A673 (cell line): ENCODE results near the gene SNAPIN. TPM values are rescaled to one million over a fixed set of nuclear protein-coding genes. Genes with fewer than 3 reads are reported as not detected.

ENCODE experiments used
- BruUV-seq: library from RNA; stranded (reverse); fragments of 400-500 nt; replicated peaks from 2 replicates; lab custom pipeline; 2021; lab: Mats Ljungman, UMichigan
- CTCF ChIA-PET: fragments of 300-600 bp; sonication (Branson Sonifier 250); formaldehyde crosslinking; loops from one replicate; lab custom pipeline; 2022; ENCODE audit warnings: antibody characterized with exemption; lab: Charles Lee
- POLR2A ChIA-PET: fragments of 300-600 bp; sonication (Branson Sonifier 250); formaldehyde crosslinking; loops from one replicate; lab custom pipeline; 2022; ENCODE audit warnings: antibody characterized with exemption; ENCODE audit not compliant: low non-redundant PET; lab: Charles Lee
- DNase-seq: peaks from one replicate; pipeline ENCODE4 v3.0.0-alpha.2; 2015; ENCODE audit warnings: low spot score
- H3K27ac ChIP-seq: fragments of 200-600 bp; sonication (generic); 2 replicates; pipeline ENCODE4 v1.5.1; 2016; ENCODE audit warnings: mixed run types, low read depth, mild to moderate bottlenecking, mixed read lengths, antibody characterized with exemption, low read length; ENCODE audit not compliant: poor library complexity, severe bottlenecking
- H3K27me3 ChIP-seq: fragments of 200-600 bp; sonication (generic); replicated peaks from 2 replicates; pipeline ENCODE4 v1.6.1; 2017; ENCODE audit warnings: mixed run types, low read depth, mild to moderate bottlenecking, mixed read lengths, antibody characterized with exemption, low read length; ENCODE audit not compliant: insufficient read depth, poor library complexity
- H3K36me3 ChIP-seq: fragments of 200-600 bp; sonication (generic); 2 replicates; pipeline ENCODE4 v1.6.1; 2016; ENCODE audit warnings: mixed run types, mild to moderate bottlenecking, mixed read lengths, antibody characterized with exemption, low read length; ENCODE audit not compliant: insufficient read depth, poor library complexity, severe bottlenecking
- H3K4me1 ChIP-seq: fragments of 200-600 bp; sonication (generic); 2 replicates; pipeline ENCODE4 v1.6.1; 2017; ENCODE audit warnings: mixed run types, mild to moderate bottlenecking, mixed read lengths, antibody characterized with exemption, low read length; ENCODE audit not compliant: insufficient read depth, poor library complexity, severe bottlenecking
- H3K4me3 ChIP-seq: fragments of 200-600 bp; sonication (generic); 2 replicates; pipeline ENCODE4 v1.5.1; 2016; ENCODE audit warnings: low read depth, mixed run types, mild to moderate bottlenecking, mixed read lengths, low read length; ENCODE audit not compliant: poor library complexity, severe bottlenecking
- H3K9me3 ChIP-seq: fragments of 200-600 bp; sonication (generic); 2 replicates; pipeline ENCODE4 v1.6.1; 2016; ENCODE audit warnings: mixed run types, low read depth, mild to moderate bottlenecking, mixed read lengths, antibody characterized with exemption, low read length; ENCODE audit not compliant: poor library complexity, severe bottlenecking
- EZH2 ChIP-seq: fragments of 200-600 bp; sonication (generic); IDR thresholded peaks from 2 replicates; pipeline ENCODE4 v1.6.1; 2017; ENCODE audit warnings: borderline replicate concordance, low read depth, mild to moderate bottlenecking, mixed read lengths, antibody characterized with exemption, low read length; ENCODE audit not compliant: poor library complexity, severe bottlenecking
- intact Hi-C: fragments of 100-400 bp; cut with micrococcal nuclease; formaldehyde crosslinking; loops from one replicate; pipeline ENCODE4 v1.10.0; 2022; ENCODE audit not compliant: unreplicated experiment
- total RNA-seq: library from RNA; stranded (reverse); gene quantifications from 2 replicates; pipeline ENCODE4 v1.2.3, GENCODE V29; 2021
- TF ChIP-seq, protein P1 (sequence below): fragments of 300-800, 200-600 bp; sonication (generic); conservative IDR thresholded peaks from 2 replicates; pipeline ENCODE4 v1.5.1; 2017; ENCODE audit warnings: low read depth, mild to moderate bottlenecking, antibody characterized with exemption, low read length, moderate library complexity, mixed read lengths

SNAPIN gene
- total RNA-seq, 1 experiment from 2014 or later, result 47.4 TPM

DNA sequence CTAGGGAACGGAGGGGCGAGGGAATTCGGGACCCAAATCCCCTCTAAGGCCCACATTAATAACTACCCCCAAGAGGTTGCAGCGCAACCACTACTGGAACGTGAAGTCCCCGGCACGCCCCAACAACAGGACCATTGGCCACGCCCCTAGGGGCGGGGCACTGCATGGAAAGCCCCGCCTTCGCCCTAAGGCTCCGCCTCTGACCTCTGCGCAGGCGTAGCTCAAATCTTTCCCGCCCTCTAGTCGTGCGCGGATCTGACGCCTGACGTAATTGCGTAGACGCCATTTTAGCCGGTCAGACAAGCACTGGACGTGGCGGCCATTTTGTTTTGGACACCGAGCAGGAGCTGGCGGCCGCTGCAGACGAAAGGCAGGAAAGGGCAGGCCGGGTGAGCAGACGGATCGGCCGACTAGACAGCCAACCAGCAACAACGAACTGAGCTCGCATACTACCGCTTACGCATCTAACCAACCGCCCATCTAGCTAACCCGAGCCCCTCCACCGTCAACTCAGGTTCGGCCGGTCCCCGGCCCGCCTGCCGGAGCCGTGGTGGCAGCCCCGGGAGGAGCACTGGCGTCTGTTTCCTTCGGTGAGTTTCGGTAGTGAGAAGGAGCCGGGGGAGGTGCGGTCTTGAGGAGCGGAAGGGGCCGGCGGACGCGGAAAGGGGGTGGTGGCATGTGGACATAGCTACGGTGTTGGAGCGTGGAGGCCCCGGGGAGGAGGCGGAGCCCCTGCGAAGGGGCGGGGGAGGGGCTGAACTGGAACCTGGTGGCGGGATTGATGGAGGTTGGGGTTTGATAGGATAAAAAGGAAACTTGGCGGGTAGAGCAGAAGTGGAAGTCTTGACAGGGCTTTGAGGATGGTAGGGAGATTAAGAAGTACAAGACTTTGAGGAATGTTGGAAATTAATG is 24.5 kb upstream of the SNAPIN start, which contains the start of gene CHTOP:
TSS of gene CHTOP (plus strand) at position 313 of the 912 bp plus-strand sequence. CDS start 2,523 bp downstream, outside the sequence.
- Histone ChIP-seq H3K4me3 (peak within 1 kb of the TSS; percentile 91), H3K36me3 (peaks cover 34% of the 10 kb centered on the region), H3K27me3 (no peaks in the 10 kb centered on the region), H3K4me1 (peaks cover 8% of the 10 kb centered on the region), H3K27ac (peak within 1 kb of the TSS; percentile 100), H3K9me3 (no peaks in the 10 kb centered on the region)
- intact Hi-C loops, result loop anchor here (5.0 kb wide), 1 partner anchor 102 kb away; no protein-coding TSS in a partner anchor
- POLR2A ChIA-PET, result interaction anchor here (0.6 to 1.0 kb wide), 3 partner anchors 14 to 87 kb away, joined by 3 to 7 read pairs (median 4); no protein-coding TSS in a partner anchor
- DNase-seq, result peak; percentile 99
- CTCF ChIA-PET, result interaction anchor here (1.5 kb wide), 1 partner anchor 100 kb away, joined by 4 read pairs; no protein-coding TSS in a partner anchor
- TF ChIP-seq EZH2, result no peak
- TF ChIP-seq, protein P1, sequence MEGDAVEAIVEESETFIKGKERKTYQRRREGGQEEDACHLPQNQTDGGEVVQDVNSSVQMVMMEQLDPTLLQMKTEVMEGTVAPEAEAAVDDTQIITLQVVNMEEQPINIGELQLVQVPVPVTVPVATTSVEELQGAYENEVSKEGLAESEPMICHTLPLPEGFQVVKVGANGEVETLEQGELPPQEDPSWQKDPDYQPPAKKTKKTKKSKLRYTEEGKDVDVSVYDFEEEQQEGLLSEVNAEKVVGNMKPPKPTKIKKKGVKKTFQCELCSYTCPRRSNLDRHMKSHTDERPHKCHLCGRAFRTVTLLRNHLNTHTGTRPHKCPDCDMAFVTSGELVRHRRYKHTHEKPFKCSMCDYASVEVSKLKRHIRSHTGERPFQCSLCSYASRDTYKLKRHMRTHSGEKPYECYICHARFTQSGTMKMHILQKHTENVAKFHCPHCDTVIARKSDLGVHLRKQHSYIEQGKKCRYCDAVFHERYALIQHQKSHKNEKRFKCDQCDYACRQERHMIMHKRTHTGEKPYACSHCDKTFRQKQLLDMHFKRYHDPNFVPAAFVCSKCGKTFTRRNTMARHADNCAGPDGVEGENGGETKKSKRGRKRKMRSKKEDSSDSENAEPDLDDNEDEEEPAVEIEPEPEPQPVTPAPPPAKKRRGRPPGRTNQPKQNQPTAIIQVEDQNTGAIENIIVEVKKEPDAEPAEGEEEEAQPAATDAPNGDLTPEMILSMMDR, result no peak
- BruUV-seq, result TSS peak; percentile 81

DNA sequence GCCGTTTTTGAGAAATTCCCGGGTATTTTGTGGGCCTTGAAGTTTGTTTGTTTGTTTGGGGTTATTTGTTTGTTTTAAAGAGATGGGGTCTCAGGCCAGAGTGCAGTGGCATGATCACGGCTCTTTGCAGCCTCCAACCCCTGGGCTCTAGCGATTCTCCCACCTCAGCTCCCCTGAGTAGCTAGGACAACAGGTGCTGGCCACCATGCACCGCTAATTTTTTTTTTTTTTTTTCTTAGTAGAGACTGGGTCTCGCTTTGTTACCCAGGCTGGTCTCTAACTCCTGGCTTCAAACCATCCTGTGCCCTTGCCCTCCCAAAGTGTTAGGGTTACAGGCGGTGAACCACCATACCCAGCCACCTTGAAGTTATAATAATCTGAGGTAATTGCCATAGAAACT is 22.6 kb upstream of the SNAPIN start:
- CTCF ChIA-PET, result no interaction called here
- intact Hi-C loops, result no loop called here
- TF ChIP-seq, protein P1, result no peak
- no peak for TF ChIP-seq EZH2
- DNase-seq, result no peak
- Histone ChIP-seq H3K4me3 (peak overlapping the region; percentile 91), H3K36me3 (peaks cover 52% of the 10 kb centered on the region), H3K27me3 (no peaks in the 10 kb centered on the region), H3K9me3 (no peaks in the 10 kb centered on the region), H3K4me1 (peaks cover 8% of the 10 kb centered on the region), H3K27ac (peak overlapping the region; percentile 100)
- POLR2A ChIA-PET, result no interaction called here
- BruUV-seq, result no TSS peak

DNA sequence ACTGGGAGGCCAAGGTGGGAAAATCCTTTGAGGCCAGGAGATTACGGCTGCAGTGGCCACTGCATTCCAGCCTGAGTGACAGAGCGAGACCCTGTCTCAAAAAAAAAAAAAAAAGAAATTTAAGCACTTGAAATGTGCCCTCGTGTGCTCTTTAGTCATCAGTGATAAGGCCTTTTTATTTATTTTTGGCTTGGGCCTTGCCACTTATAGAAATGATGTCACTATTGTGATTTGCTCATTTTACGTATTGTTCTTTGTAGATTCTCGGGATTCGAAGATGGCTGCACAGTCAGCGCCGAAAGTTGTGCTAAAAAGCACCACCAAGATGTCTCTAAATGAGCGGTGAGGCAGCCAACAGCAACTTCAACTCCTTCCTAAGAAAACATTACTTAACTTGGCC is 22.2 kb upstream of the SNAPIN start:
- intact Hi-C loops, result no loop called here
- no peak for TF ChIP-seq EZH2
- TF ChIP-seq, protein P1, result no peak
- Histone ChIP-seq H3K4me3 (no peak overlapping the region), H3K9me3 (no peaks in the 10 kb centered on the region), H3K36me3 (peaks cover 57% of the 10 kb centered on the region), H3K27me3 (no peaks in the 10 kb centered on the region), H3K4me1 (peaks cover 8% of the 10 kb centered on the region), H3K27ac (no peak overlapping the region)
- CTCF ChIA-PET, result no interaction called here
- POLR2A ChIA-PET, result no interaction called here
- no TSS peak for BruUV-seq
- DNase-seq, result no peak
